DND-41 (cell line): ENCODE measurements around the gene NUDT22.

Experiments
- EZH2 ChIP-seq: IDR thresholded peaks from 3 replicates; pipeline ENCODE4 v1.6.1; 2012; ENCODE audit warnings: borderline replicate concordance, low read depth, mild to moderate bottlenecking, moderate library complexity, low read length, inconsistent platforms; ENCODE audit not compliant: severe bottlenecking
- TF ChIP-seq, protein P1 (sequence below): IDR thresholded peaks from 2 replicates; pipeline ENCODE4 v1.5.1; 2012; ENCODE audit warnings: borderline replicate concordance, low read length, moderate library complexity, mild to moderate bottlenecking; ENCODE audit not compliant: poor library complexity, severe bottlenecking; ENCODE audit errors: extremely low read depth

- TF ChIP-seq, protein P1, sequence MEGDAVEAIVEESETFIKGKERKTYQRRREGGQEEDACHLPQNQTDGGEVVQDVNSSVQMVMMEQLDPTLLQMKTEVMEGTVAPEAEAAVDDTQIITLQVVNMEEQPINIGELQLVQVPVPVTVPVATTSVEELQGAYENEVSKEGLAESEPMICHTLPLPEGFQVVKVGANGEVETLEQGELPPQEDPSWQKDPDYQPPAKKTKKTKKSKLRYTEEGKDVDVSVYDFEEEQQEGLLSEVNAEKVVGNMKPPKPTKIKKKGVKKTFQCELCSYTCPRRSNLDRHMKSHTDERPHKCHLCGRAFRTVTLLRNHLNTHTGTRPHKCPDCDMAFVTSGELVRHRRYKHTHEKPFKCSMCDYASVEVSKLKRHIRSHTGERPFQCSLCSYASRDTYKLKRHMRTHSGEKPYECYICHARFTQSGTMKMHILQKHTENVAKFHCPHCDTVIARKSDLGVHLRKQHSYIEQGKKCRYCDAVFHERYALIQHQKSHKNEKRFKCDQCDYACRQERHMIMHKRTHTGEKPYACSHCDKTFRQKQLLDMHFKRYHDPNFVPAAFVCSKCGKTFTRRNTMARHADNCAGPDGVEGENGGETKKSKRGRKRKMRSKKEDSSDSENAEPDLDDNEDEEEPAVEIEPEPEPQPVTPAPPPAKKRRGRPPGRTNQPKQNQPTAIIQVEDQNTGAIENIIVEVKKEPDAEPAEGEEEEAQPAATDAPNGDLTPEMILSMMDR = no peak
- no peak for TF ChIP-seq EZH2
These were observed 12.0 kb downstream of the NUDT22 start for GRCh38 chr11:64238076-64238475.
